ENCODE data around the gene ST7. TPM values are rescaled to one million over a fixed set of nuclear protein-coding genes. Genes with fewer than 3 reads are reported as not detected.

The ST7 gene
- total and polyA plus RNA-seq, 2 of the 8 experiments (the other 6 are each of a cell fraction or from before 2014, with no cell fraction given), result 16.3 to 18.0 TPM

GRCh38 chr7:116997972-116998371, 44.7 kb downstream of the ST7 start:
- no peak overlapping the region for H4K91ac ChIP-seq (replicated peaks; ENCODE audit: insufficient read length, low read length)
- H3K23me2 ChIP-seq (ENCODE audit: low read depth, low read length), result no peaks in the 10 kb centered on the region; the same call in 1 of the 2 replicates
- no peak overlapping the region for H3K4me2 ChIP-seq (ENCODE audit: insufficient read depth in 1 of 2, low read depth in 2 of 2, low read length in 2 of 2)
- no peak overlapping the region for H3K27ac ChIP-seq (ENCODE audit: low read depth, low read length)
- no peaks in the 10 kb centered on the region for H4K20me1 ChIP-seq (replicated peaks in 1 of 2; ENCODE audit: control insufficient read depth in 1 of 2, insufficient read depth in 2 of 2, low read length in 2 of 2)
- H3K18ac ChIP-seq (ENCODE audit: extremely low read depth, low read length), result no peak overlapping the region
- DNase-seq (ENCODE audit: low read depth in 1 of 2, low spot score in 2 of 2) (no peak), FAIRE-seq (no peak)
- H3K14ac ChIP-seq (ENCODE audit: insufficient read length), result no peak overlapping the region
- H3K23ac ChIP-seq (ENCODE audit: insufficient read length), result no peak overlapping the region
- no peak overlapping the region for H2AK5ac ChIP-seq (ENCODE audit: low read depth, low read length)
- peaks cover 0 to 6% of the 10 kb centered on the region in 2 experiments; a peak in 1 of 4 replicates for H3K79me2 ChIP-seq (ENCODE audit: control insufficient read depth in 1 of 2, insufficient read depth in 2 of 2, low read length in 2 of 2)
- H3K4me3 ChIP-seq (ENCODE audit: extremely low read depth in 1 of 4, insufficient read depth in 2 of 4, low read depth in 3 of 4, low read length in 4 of 4), result no peak overlapping the region
- H3K79me1 ChIP-seq (ENCODE audit: low read depth, low read length), result no peaks in the 10 kb centered on the region
- CTCF ChIA-PET (ENCODE audit: partially characterized antibody), result interaction anchor here (0.7 to 5.4 kb wide), 5 partner anchors 9 to 16 kb away, joined by 3 to 27 read pairs (median 6); no protein-coding TSS in a partner anchor
- TF ChIP-seq EZH2 (IDR thresholded peaks at IDR 0.05; ENCODE audit: low read depth, low read length, severe bottlenecking) (no peak), PHF8 (conservative IDR thresholded peaks at IDR 0.05; ENCODE audit: low read depth, low read length) (no peak), NRF1 (IDR thresholded peaks at IDR 0.05; ENCODE audit: low read depth, low read length) (no peak), ATF2 (IDR thresholded peaks at IDR 0.05; ENCODE audit: low read length) (no peak), ASH2L (IDR thresholded peaks at IDR 0.05; ENCODE audit: low read length) (no peak), HDAC6 (IDR thresholded peaks at IDR 0.05; ENCODE audit: low read depth, low read length) (no peak), KDM4A (IDR thresholded peaks at IDR 0.05; ENCODE audit: low read depth, low read length, severe bottlenecking) (no peak)
- 90% methylated on average over 20 of the region's 27 CpGs; no CpG with 5 or more reads in 1 of the 2 experiments for WGBS, 2 experiments (ENCODE audit: extremely low coverage in 1 of 2, insufficient coverage in 1 of 2, insufficient read length in 1 of 2, insufficient replicate concordance in 2 of 2, low coverage in 1 of 2, low lambda C conversion rate in 2 of 2, missing lambda C conversion rate in 1 of 2)
- H3K9ac ChIP-seq (replicated peaks in 1 of 4; ENCODE audit: extremely low read depth in 1 of 4, low read depth in 3 of 4, low read length in 3 of 4), result no peak overlapping the region
- no peak overlapping the region for H2BK15ac ChIP-seq (ENCODE audit: low read length)
- no peak overlapping the region for H2AFZ ChIP-seq (ENCODE audit: low read length)
- H4K5ac ChIP-seq (ENCODE audit: insufficient read length, low read depth, low read length), result no peak overlapping the region
- H3K9me3 ChIP-seq (ENCODE audit: insufficient read depth in 2 of 2, low read depth in 1 of 2, low read length in 1 of 2), result peaks cover 0 to 17% of the 10 kb centered on the region in 2 experiments; a peak in 2 of 4 replicates
- no peak overlapping the region for H2BK12ac ChIP-seq (ENCODE audit: low read depth, low read length)
- no peak overlapping the region for H2BK20ac ChIP-seq (ENCODE audit: low read length)
- H3K4me1 ChIP-seq (replicated peaks in 1 of 4; ENCODE audit: control insufficient read depth in 3 of 4, insufficient read depth in 4 of 4, low read length in 3 of 4), result no peaks in the 10 kb centered on the region; a peak in 1 of 7 replicates
- POLR2A ChIA-PET (ENCODE audit: partially characterized antibody), result no interaction called here
- peaks cover 0 to 9% (median 0%) of the 10 kb centered on the region in 4 experiments; a peak in 2 of 8 replicates for H3K36me3 ChIP-seq (ENCODE audit: control insufficient read depth in 2 of 4, insufficient read depth in 4 of 4, low read length in 3 of 4)
- H3K27me3 ChIP-seq (replicated peaks in 1 of 4; ENCODE audit: control insufficient read depth in 3 of 4, extremely low read depth in 1 of 4, insufficient read depth in 3 of 4, low read length in 3 of 4), result no peaks in the 10 kb centered on the region
- H4K8ac ChIP-seq (ENCODE audit: extremely low read depth, insufficient read depth, low read length), result no peak overlapping the region
- no peak overlapping the region for H2BK120ac ChIP-seq (replicated peaks; ENCODE audit: low read depth, low read length)
- H3K4ac ChIP-seq (replicated peaks; ENCODE audit: insufficient read length, low read depth, low read length), result no peak overlapping the region
- no peak overlapping the region for H2BK5ac ChIP-seq (ENCODE audit: low read depth, low read length)
- H3K56ac ChIP-seq (replicated peaks; ENCODE audit: insufficient read length, low read depth, low read length), result no peak overlapping the region

Data from H1 (cell line).